ENCODE measurements around the gene MT1A. TPM values are rescaled to one million over a fixed set of nuclear protein-coding genes. Genes with fewer than 3 reads are reported as not detected.

Gene MT1A
- polyA plus RNA-seq, 1 of the 3 experiments (the other 2 are of a cell fraction) = 5.4 TPM

DNA sequence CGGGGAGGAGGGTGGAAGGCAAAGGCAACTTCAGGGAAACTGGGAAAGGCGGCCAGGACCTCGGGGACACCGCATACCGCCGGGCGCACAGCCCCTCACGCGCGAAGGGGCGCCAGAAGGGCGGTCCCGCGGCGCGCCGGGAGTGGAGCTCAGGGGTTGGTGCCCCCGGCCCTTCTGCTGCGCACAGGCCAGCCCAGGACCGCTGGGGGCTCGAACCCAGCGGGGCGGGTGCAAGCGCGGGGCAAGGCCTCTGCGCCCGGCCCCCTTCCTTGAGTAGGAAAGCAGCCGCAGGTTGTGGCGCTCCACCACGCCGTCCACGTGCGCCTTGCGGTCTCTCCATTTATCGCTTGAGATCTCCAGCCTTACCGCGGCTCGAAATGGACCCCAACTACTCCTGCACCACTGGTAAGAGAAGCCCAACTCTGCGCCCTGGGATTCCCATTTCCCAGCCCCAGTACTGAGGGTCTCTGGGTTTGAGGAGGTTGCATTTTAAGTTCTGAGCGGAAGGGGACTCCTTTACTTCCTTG lies 3.0 kb upstream of the MT1A start:
- H4K20me1 ChIP-seq (ENCODE audit: insufficient read depth) = no peaks in the 10 kb centered on the region
- TF ChIP-seq, protein P1, sequence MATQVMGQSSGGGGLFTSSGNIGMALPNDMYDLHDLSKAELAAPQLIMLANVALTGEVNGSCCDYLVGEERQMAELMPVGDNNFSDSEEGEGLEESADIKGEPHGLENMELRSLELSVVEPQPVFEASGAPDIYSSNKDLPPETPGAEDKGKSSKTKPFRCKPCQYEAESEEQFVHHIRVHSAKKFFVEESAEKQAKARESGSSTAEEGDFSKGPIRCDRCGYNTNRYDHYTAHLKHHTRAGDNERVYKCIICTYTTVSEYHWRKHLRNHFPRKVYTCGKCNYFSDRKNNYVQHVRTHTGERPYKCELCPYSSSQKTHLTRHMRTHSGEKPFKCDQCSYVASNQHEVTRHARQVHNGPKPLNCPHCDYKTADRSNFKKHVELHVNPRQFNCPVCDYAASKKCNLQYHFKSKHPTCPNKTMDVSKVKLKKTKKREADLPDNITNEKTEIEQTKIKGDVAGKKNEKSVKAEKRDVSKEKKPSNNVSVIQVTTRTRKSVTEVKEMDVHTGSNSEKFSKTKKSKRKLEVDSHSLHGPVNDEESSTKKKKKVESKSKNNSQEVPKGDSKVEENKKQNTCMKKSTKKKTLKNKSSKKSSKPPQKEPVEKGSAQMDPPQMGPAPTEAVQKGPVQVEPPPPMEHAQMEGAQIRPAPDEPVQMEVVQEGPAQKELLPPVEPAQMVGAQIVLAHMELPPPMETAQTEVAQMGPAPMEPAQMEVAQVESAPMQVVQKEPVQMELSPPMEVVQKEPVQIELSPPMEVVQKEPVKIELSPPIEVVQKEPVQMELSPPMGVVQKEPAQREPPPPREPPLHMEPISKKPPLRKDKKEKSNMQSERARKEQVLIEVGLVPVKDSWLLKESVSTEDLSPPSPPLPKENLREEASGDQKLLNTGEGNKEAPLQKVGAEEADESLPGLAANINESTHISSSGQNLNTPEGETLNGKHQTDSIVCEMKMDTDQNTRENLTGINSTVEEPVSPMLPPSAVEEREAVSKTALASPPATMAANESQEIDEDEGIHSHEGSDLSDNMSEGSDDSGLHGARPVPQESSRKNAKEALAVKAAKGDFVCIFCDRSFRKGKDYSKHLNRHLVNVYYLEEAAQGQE (IDR thresholded peaks at IDR 0.05; ENCODE audit: low read depth, low read length) = no peak
- TF ChIP-seq YY1 (IDR thresholded peaks at IDR 0.05; ENCODE audit: low read depth) = no peak
- TF ChIP-seq TEAD4 (IDR thresholded peaks at IDR 0.05; ENCODE audit: borderline replicate concordance, insufficient read depth) = no peak
- TF ChIP-seq RCOR1 (IDR thresholded peaks at IDR 0.05; ENCODE audit: low read length) = no peak
- no peak for TF ChIP-seq TCF12 (IDR thresholded peaks at IDR 0.05)
- no peak for TF ChIP-seq GABPA (IDR thresholded peaks at IDR 0.05; ENCODE audit: low read depth)
- TF ChIP-seq SMC3 (IDR thresholded peaks at IDR 0.05; ENCODE audit: low read depth, low read length) = no peak
- TF ChIP-seq RFX5 (IDR thresholded peaks at IDR 0.05; ENCODE audit: low read length) = no peak
- TF ChIP-seq NRF1 (IDR thresholded peaks at IDR 0.05; ENCODE audit: low read depth, low read length) = no peak
- TF ChIP-seq, protein P2, sequence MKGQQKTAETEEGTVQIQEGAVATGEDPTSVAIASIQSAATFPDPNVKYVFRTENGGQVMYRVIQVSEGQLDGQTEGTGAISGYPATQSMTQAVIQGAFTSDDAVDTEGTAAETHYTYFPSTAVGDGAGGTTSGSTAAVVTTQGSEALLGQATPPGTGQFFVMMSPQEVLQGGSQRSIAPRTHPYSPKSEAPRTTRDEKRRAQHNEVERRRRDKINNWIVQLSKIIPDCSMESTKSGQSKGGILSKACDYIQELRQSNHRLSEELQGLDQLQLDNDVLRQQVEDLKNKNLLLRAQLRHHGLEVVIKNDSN (IDR thresholded peaks at IDR 0.05; ENCODE audit: borderline replicate concordance, low read depth) = no peak
- TF ChIP-seq, protein P3, sequence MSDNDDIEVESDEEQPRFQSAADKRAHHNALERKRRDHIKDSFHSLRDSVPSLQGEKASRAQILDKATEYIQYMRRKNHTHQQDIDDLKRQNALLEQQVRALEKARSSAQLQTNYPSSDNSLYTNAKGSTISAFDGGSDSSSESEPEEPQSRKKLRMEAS (IDR thresholded peaks at IDR 0.05; ENCODE audit: low read depth) = no peak
- no peak for TF ChIP-seq FOXJ3 (CRISPR knock-in tag; IDR thresholded peaks at IDR 0.05)
- no peak for TF ChIP-seq EP300 (IDR thresholded peaks at IDR 0.05; ENCODE audit: borderline replicate concordance in 1 of 2, low read depth in 1 of 2, low read length in 1 of 2)
- TF ChIP-seq ELF1 (IDR thresholded peaks at IDR 0.05) = no peak
- TF ChIP-seq TAF1 (IDR thresholded peaks at IDR 0.05; ENCODE audit: borderline replicate concordance, low read depth, low read length) = no peak
- no peak overlapping the region for H3K27ac ChIP-seq (ENCODE audit: low read depth in 2 of 2, low read length in 1 of 2)
- no peaks in the 10 kb centered on the region for H3K9me2 ChIP-seq
- no peaks in the 10 kb centered on the region for H3K9me3 ChIP-seq
- H3F3A ChIP-seq (replicated peaks; ENCODE audit: insufficient read depth) = no peaks in the 10 kb centered on the region
- peaks cover 31% of the 10 kb centered on the region; the same call in 1 of the 2 replicates for H3K27me3 ChIP-seq (ENCODE audit: insufficient read depth)
- ChIA-PET CTCF (interaction anchor here (0.7 to 2.1 kb wide), 3 partner anchors 32 to 67 kb away, joined by 3 to 6 read pairs (median 3); no protein-coding TSS in a partner anchor), POLR2A (no interaction called here)
- H2AFZ ChIP-seq (ENCODE audit: low read depth) = no peak overlapping the region
- H3K79me2 ChIP-seq (ENCODE audit: insufficient read depth) = no peaks in the 10 kb centered on the region
- H3K4me2 ChIP-seq = peak overlapping the region; percentile 50
- H3K4me1 ChIP-seq (ENCODE audit: control insufficient read depth in 1 of 2, insufficient read depth in 2 of 2, low read depth in 1 of 2, low read length in 1 of 2) = peaks cover 0 to 11% of the 10 kb centered on the region in 2 experiments; a peak in 1 of 4 replicates
- DNase-seq = peak; percentile 55
- 30% methylated on average over 21 of the region's 40 CpGs for WGBS (ENCODE audit: low lambda C conversion rate)
- no peaks in the 10 kb centered on the region for H3K36me3 ChIP-seq (replicated peaks in 1 of 2; ENCODE audit: control insufficient read depth in 1 of 2, insufficient read depth in 2 of 2, low read length in 1 of 2)
- H3K4me3 ChIP-seq (ENCODE audit: low read depth in 2 of 2, low read length in 1 of 2) = peak overlapping the region in 1 of 2 experiments; percentile 37; a peak in 2 of 4 replicates
- H3K9ac ChIP-seq = no peak overlapping the region

Measured in SK-N-SH (cell line).